Measurements from ENCODE around the gene CRACR2A. TPM values are rescaled to one million over a fixed set of nuclear protein-coding genes. Genes with fewer than 3 reads are reported as not detected.
A peak's percentile ranks its signal among the peaks of the same experiment; 100 is the strongest.

The CRACR2A gene
- total RNA-seq, 2 donors from 2014 or later, result 7.3 to 32.0 TPM

DNA sequence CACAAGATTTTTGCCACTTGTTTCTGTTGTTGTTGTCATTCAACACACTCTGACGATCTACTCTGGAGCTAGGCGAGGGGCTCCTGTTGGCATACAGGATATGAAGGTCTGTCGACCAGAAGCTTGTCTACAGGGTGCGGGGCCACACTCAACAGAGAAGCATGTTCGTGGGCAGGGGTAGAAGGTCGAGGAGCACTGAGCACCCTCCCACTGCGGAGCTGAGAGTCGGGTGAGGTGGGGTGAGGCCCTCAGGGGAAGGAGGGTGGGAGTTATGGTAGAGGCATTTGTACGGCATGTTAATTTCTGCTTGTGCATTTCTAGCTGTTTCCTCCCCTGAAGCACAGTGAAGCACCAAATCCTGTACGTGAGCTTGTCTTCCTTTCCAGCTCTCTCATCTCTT lies 146.8 kb downstream of the CRACR2A start:
- ATAC-seq (no peak), DNase-seq (ENCODE audit: low spot score in 2 of 2) (no peak)
- Mint-ChIP-seq H3K27ac (no peak overlapping the region), H3K9me3 (no peaks in the 10 kb centered on the region), H3K36me3 (peaks cover 10 to 12% of the 10 kb centered on the region in 2 donors)

DNA sequence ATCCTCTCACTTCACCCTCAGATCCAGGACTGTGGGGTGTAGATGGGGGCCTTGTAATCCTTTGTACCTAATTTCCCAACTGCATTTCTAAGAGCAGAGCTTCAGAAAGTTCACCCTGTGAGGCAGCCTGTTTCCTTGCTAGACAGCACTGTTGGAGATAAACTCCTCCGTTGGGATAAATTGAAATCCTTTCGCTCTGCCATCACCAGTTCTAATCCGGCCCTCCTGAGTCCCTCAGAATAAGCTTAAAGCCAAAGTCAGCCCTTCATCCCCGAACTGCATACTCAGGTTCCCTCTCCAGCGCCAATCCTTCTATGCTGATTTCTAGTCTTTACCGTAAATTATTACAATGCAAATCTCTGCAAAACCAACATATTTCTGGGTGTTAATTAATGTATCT lies 147.2 kb downstream of the CRACR2A start:
- DNase-seq (ENCODE audit: low spot score in 2 of 2) (no peak), ATAC-seq (no peak)
- no peak overlapping the region for H3K27ac Mint-ChIP-seq
- peaks cover 10 to 12% of the 10 kb centered on the region in 2 donors for H3K36me3 Mint-ChIP-seq
- H3K9me3 Mint-ChIP-seq, result no peaks in the 10 kb centered on the region

DNA sequence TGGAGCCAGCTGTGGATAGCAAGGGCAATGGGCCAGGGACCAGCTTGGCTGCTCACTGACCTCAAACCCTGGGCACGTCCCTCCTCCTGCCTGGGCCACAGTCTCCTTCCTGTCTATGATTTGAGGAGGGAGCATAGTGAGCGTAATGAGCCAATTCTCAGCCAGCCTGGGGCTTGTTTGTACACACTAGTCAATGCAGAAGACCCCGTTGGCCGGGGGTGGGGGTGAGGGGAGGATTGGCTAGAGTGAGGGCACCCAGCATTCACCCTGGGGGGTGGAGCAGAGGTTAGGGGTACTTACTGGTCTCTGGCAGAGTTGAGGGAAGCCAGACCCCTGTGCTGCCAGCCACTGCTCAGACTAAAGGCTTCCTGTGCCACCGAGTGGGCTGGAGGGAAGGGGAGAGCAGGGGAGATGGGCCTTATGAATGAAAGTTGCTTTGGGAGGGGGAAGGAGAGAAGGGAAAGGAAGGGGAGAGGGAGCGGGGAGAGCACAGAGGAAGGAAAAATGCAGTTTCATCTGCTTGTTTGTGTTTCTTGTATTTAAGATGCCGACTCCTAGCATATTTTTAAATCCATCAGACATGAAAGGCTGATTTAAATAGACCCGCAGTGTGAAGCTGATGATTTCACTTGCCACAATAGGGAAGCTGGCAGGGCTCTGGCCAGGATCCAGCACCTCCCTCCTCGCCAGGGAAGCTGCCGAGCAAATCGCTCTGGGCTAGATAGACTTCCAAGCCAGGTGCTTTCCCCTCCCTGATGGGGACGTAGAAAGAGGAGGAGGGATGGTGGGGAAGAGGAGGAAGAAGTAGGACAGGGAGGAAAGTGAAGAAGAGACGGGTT lies 147.9 kb downstream of the CRACR2A start:
- peaks cover 10 to 12% of the 10 kb centered on the region in 2 donors for H3K36me3 Mint-ChIP-seq
- DNase-seq (ENCODE audit: low spot score in 2 of 2) (no peak), ATAC-seq (no peak)
- no peak overlapping the region for H3K27ac Mint-ChIP-seq
- no peaks in the 10 kb centered on the region for H3K9me3 Mint-ChIP-seq

DNA sequence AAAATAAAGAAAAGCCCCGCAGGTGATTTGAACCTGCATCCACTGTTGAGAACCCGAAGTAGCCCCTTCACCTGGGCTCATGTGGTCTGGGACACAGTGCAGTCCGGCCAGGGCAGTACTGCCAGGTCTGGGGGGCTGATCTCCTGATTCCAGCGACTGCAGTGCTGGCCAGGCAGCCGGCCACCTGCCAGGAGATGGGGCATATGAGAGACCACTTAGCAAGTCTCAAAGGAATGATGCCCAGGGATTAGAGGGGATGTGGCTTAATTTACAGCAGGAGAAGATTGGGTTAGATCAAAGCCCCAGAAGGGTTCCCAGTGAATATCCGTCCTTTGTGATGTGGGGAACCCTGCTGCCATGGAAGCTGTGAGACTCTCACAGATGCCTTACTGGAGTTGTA lies 148.6 kb downstream of the CRACR2A start:
- H3K9me3 Mint-ChIP-seq, result no peaks in the 10 kb centered on the region
- H3K27ac Mint-ChIP-seq, result no peak overlapping the region
- peaks cover 5% of the 10 kb centered on the region in 2 donors for H3K36me3 Mint-ChIP-seq
- no peak for ATAC-seq
- DNase-seq (ENCODE audit: low spot score in 2 of 2), result no peak

DNA sequence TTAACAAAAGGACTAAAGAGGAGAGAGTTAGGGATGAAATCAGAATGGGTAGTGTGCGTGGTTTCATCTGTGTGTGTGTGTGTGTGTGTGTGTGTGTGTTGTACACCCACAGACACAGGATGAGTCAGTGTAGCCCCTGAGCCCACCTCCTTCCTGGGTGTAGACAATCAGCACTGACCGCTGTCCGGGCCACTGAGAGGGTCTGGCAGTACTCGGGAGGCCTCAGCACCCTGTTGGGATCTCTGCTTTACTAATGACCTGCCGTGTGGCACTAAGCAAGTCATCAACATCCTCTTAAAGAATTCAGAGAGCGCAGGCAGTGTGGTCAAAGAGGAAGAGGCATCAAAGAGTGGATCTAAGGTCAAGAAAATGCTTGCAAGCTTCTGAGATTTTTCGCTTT lies 149.3 kb downstream of the CRACR2A start:
- no peaks in the 10 kb centered on the region for H3K9me3 Mint-ChIP-seq

DNA sequence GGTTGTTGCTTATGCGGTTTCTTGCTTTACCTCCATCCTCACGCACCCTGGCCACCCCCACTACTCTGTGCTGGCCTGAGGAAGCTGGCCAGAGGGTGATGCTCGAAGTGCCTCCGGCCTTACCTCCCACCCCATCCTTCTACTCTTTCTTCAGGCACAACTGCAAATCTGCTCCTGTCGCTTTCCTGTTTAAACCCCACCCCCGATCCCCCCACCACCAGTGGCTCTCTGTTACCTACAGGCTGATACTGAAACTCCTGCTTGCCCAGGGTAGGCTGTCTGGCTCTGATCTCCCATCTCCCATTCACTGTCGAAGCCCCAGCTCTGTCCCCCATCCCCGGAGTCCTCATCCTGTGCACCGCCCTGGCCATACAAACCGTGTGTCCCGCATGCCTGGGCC lies 150.4 kb downstream of the CRACR2A start:
- Mint-ChIP-seq H3K36me3 (no peaks in the 10 kb centered on the region), H3K9me3 (no peaks in the 10 kb centered on the region), H3K27ac (no peak overlapping the region)
- ATAC-seq (no peak), DNase-seq (ENCODE audit: low spot score in 2 of 2) (no peak)

More for the DNA sequence above, 149.3 kb downstream of the CRACR2A start:
- Mint-ChIP-seq H3K36me3 (no peaks in the 10 kb centered on the region), H3K27ac (no peak overlapping the region)
- DNase-seq (ENCODE audit: low spot score in 2 of 2) (no peak), ATAC-seq (no peak)

DNA sequence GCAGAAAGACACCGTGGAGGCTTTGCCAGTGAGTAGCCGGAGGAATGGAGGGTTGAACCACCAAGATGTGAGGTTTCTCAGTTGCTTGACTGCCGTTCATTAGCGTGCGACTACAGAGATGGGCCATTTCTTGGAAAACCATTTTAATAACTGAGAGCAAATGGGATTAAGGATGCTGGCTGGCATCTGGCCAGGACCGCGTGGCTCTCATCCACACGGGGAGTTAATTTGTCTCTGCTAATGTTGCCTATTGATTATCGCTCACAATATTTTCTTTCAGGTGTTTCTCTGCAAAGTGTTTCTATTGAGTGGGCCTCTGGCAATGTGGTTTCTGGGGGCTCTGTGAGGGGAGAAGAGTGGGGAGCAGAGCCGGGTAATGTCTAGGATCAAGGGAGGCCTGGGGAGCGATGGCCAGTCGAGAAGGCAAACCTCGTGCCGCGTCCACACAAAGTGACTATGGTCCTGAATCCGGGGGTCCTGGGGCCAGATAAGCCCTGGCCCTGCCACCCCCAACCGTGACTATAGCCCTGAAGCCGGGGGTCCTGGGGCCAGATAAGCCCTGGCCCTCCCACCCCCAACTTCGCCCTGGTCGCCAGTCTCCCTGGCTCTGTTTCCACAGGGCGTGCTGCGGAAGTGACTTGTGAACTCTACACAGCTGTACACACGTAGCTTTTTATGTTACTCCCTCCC lies 151.3 kb downstream of the CRACR2A start:
- ATAC-seq, result no peak
- Mint-ChIP-seq H3K36me3 (no peaks in the 10 kb centered on the region), H3K27ac (no peak overlapping the region), H3K9me3 (no peaks in the 10 kb centered on the region)
- DNase-seq (ENCODE audit: low spot score in 2 of 2), result no peak

DNA sequence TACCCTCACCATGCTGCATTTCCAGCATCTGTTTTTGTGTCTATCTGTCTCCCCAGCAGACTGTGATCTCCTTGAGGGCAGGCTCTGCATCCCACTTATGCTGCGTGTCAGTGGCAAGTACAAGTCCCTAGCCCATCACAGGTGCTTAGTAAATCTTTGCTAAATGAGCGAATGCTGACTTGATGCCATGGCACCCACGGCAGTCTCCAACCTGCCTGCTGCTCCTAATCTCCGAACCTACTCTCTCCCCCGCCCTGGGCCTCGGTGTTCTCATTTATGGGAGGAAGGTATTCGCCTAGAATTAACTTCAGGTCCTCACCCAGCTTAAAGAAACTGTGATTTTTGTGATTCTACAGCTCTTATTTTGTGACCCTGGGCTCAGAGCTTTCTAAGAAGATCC lies 152.0 kb downstream of the CRACR2A start:
- H3K36me3 Mint-ChIP-seq, result no peaks in the 10 kb centered on the region
- no peak overlapping the region for H3K27ac Mint-ChIP-seq
- DNase-seq (ENCODE audit: low spot score in 2 of 2), result no peak
- H3K9me3 Mint-ChIP-seq, result no peaks in the 10 kb centered on the region
- ATAC-seq, result no peak

DNA sequence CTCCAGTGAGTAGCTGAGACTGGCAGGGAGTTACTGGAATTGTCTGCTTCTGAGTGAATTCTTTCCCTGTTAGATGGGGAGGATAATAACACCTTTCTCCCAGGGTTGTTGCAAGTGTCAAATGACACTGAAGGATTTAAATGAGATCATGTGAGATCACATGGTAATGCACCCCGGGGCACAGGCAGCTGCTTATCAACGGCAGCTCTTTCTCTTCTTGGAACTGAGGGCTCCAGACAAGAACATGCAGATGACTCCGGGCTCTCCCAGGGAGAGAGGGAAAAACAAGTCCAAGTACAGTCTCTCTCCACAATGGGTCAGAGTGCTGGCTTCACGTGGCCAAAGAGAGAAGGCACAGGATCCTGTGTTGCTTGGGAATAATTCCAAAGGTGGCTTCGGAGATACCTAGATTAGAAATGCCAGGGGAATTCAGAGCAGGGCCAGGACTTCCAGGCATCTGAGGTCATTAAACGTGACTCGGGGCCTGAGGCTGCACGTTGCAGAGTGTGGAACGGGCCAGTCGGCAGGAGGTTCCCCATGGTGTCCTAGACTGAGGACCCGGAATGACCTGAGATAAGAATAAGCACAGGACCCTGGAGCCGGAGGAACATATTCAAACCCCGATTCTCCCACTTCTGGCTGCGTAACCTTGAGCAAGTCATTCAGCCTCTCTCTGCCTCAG lies 152.7 kb downstream of the CRACR2A start:
- ATAC-seq, result no peak
- no peaks in the 10 kb centered on the region for H3K9me3 Mint-ChIP-seq
- no peak overlapping the region for H3K27ac Mint-ChIP-seq
- H3K36me3 Mint-ChIP-seq, result no peaks in the 10 kb centered on the region
- DNase-seq (ENCODE audit: low spot score in 2 of 2), result no peak

DNA sequence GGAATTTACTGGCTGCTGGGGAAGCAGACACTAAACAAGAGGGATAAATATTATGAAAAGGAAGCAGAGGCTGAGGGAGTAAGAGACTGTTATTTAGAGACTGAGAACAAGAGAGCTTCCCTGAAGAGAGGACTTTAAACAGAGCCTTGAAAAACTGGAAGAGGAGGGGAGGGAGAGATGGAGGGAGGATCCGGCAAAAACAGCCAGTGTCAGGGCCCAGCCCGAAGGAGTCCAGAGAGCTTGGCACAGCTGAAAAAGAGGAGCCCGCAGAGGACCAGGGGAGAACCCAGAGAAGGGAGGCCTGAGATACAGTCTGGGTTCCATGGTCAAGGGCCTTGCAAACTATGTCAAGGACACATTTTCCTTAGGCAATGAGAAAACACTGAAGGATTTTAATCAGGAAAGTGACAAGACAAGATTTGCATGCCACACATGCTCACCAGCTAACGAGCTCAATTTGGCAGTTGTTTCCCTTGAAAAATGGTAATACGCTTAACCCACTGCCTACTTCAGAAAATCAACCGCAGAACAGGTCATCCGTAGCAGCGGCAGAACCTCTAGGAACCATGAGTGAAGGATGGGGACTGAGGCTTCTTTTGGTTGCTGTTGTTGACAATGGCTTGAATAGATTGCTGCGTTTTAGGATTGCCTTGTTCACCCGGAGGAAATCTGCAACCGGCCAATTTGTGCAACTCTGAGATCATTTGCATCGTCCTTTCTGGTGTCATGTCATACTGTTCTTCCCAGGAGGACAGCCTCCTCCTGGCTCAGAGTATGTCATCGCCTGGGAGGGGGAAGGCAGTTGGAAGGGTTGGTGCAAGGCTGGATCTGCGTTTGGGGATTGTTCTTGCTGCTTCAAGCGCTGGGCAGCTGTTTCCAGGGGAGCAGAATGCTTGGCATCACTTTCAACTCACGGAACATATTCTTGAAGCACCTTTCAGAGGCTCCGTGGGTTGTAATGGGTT lies 153.7 kb downstream of the CRACR2A start:
- Mint-ChIP-seq H3K9me3 (no peaks in the 10 kb centered on the region), H3K27ac (peak overlapping the region in 1 of 2 donors; percentile 71), H3K36me3 (no peaks in the 10 kb centered on the region)
- DNase-seq (ENCODE audit: low spot score in 2 of 2) (no peak), ATAC-seq (no peak)

DNA sequence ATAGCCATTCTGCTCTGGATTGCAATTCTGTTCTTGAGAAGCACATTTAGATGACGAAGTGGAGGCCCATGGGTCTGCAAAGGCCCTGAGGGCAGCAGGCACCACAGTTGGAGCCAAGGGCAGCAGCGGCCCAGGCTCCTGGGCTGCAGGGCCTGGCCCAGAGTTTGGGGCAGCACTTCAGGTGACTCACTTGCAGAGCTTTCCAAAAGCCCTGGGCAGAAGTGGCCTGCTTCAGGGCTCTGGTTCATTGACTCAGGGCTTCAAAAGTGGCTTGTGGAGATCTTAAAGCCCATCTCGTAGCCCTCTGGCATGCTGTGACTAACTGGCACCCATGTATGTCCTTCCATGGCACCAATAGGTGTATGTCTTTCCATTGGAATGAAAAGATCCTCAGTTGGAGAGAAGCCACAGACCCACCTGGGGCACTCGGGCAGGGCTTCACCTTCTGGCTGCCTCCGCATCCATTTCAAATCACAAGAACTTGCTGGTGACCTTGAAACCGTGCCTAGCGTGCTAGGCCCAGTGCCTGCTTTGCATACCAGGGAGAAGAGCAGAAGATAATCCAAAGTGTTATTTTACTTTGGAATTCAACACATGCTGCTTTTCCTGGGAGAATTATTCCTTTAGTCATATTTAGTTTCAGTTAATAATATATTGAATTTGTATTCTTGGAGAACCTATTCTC lies 155.2 kb downstream of the CRACR2A start:
- Mint-ChIP-seq H3K27ac (peak overlapping the region in 1 of 2 donors; percentile 40), H3K36me3 (no peaks in the 10 kb centered on the region), H3K9me3 (no peaks in the 10 kb centered on the region)
- ATAC-seq (no peak), DNase-seq (ENCODE audit: low spot score in 2 of 2) (no peak)

DNA sequence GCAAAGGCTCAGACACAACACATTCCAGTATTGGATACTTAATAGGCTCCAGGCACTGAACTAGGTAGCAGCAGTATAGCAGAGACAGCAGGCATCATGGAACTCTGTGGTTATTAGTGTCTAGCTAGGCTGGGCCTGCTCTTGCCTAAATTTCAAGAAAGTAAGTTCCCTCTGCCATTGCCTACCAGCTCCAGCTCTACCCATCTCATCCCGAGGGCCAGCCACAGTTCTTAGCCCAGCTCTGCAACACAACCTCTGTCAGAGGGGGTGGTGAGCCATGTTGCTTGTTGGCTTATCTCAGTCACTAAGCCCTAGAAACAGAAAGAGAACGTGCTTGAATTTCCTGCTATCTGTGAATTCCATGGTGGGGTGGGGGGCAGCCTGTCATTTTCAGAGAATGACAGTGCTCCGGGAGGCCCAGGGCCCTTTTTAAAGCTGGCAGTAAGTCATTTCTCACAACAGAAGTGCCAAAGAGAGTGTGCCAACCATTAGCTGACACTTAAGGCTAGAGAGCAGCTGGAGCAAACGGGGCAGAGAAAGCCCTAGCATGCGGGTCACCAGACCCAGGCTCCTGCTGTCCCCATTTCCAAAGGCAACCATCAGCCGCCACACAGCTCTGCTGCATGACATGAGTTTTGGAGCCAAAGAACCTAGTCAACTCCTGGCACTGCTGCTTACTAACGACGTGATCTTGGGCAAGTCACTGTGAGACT lies 156.1 kb downstream of the CRACR2A start:
- no peaks in the 10 kb centered on the region for H3K9me3 Mint-ChIP-seq
- no peak for ATAC-seq
- H3K36me3 Mint-ChIP-seq, result no peaks in the 10 kb centered on the region
- H3K27ac Mint-ChIP-seq, result no peak overlapping the region
- DNase-seq (ENCODE audit: low spot score in 2 of 2), result no peak

DNA sequence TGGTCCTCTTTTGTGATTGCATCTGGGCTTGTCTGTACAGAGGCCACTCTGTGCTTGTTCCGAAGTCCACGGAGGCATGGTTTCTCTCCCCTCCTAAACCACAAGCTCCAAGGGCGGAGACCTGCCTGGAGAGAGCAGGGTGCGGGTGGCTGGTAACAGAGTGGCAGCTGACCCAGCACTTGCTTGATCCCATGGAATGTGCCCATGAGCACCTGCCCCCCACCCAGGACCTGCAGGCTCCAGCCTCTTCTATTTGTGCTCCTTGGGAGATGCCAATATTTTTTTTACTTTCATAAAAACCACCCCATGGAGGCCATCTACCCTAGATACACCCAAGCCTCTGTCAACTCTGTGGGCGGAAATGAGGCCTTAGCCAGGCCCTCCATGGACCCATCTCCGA lies 157.2 kb downstream of the CRACR2A start:
- Mint-ChIP-seq H3K9me3 (no peaks in the 10 kb centered on the region), H3K27ac (no peak overlapping the region), H3K36me3 (no peaks in the 10 kb centered on the region)
- ATAC-seq (no peak), DNase-seq (ENCODE audit: low spot score in 2 of 2) (no peak)

DNA sequence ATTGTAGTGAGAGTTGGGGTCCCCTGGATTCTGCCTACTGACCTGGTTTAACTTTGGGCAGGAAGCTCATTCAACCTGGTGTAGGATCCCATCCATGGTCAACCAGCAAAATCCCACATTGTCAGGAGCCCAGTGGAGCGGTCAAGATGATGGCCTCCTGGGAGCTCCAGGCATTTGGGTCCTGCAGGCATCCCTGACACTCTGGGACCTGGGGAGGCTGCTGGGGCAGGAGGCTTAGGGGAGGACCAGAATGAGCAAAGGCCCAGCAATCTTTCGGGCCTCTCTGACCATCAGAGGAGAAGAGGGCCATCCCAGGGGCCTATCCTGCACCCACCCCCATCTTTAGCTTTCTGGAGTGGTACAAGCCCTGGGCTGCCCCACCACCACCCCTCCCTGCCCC lies 157.9 kb downstream of the CRACR2A start:
- Mint-ChIP-seq H3K9me3 (no peaks in the 10 kb centered on the region), H3K36me3 (no peaks in the 10 kb centered on the region), H3K27ac (no peak overlapping the region)
- ATAC-seq (no peak), DNase-seq (ENCODE audit: low spot score in 2 of 2) (no peak)

DNA sequence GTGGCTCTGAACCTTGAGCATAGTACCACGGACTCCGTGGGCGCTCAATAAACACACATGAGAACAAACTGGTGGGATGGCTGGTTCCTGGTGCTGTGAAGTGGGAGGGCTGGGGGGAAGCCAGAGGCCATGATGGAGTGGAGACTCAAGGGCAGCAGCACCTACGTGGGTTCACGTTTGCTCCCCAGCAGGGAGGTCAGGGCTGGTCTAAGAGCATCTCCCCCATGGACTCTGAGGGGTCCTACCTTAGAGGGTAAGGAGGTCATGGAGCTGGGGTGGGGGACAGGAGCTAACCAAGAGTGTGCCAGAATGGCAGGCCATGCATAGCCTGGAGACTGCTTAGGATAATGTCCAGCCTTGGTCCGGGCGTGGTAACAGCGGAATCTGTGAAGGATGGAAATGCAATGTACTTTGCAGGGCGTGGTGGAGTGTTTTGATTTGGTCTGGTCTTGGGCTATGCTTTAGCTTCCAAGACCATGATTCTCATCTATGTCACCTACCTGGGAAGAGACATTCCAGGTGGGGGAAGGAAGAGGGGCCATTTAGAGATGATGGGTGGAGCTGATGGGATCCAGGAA lies 158.9 kb downstream of the CRACR2A start:
- Mint-ChIP-seq H3K36me3 (no peaks in the 10 kb centered on the region), H3K27ac (no peak overlapping the region), H3K9me3 (no peaks in the 10 kb centered on the region)
- DNase-seq (ENCODE audit: low spot score in 2 of 2) (no peak), ATAC-seq (no peak)
